Neural progenitor cell (in vitro differentiated cells): Measurements from ENCODE around the gene DDX10. TPM values are rescaled to one million over a fixed set of nuclear protein-coding genes. Genes with fewer than 3 reads are reported as not detected.

Experiments
- DNase-seq: peaks from one replicate; pipeline ENCODE4 v3.0.0-alpha.2; 2016; ENCODE audit warnings: low spot score
- H2AFZ ChIP-seq: fragments of 200-600 bp; sonication (generic); replicated peaks from 2 replicates; pipeline ENCODE4 v1.6.1; 2016; ENCODE audit warnings: antibody characterized with exemption
- H3F3A ChIP-seq: fragments of 200-600 bp; sonication (generic); 2 replicates; pipeline ENCODE4 v1.6.1; 2016; ENCODE audit warnings: antibody characterized with exemption, low read depth
- H3K27ac ChIP-seq: fragments of 200-600 bp; sonication (generic); 2 replicates; pipeline ENCODE4 v1.5.1; 2016; ENCODE audit warnings: mild to moderate bottlenecking
- H3K27me3 ChIP-seq: fragments of 200-600 bp; sonication (generic); 2 replicates; pipeline ENCODE4 v1.6.1; 2016; ENCODE audit warnings: mild to moderate bottlenecking, moderate library complexity
- H3K36me3 ChIP-seq: fragments of 200-600 bp; sonication (generic); 2 replicates; pipeline ENCODE4 v1.5.1; 2016
- H3K4me1 ChIP-seq: fragments of 200-600 bp; sonication (generic); 2 replicates; pipeline ENCODE4 v1.6.1; 2016; ENCODE audit warnings: mixed run types
- H3K4me2 ChIP-seq: fragments of 200-600 bp; sonication (generic); 2 replicates; pipeline ENCODE4 v1.6.1; 2016
- H3K4me3 ChIP-seq: fragments of 200-600 bp; sonication (generic); 2 replicates; pipeline ENCODE4 v1.5.1; 2016
- H3K79me2 ChIP-seq: fragments of 200-600 bp; sonication (generic); 2 replicates; pipeline ENCODE4 v1.6.1; 2016; ENCODE audit warnings: low read depth
- H3K9ac ChIP-seq: fragments of 200-600 bp; sonication (generic); 2 replicates; pipeline ENCODE4 v1.6.1; 2016
- H3K9me3 ChIP-seq: fragments of 200-600 bp; sonication (generic); 2 replicates; pipeline ENCODE4 v1.5.1; 2016; ENCODE audit warnings: low read depth
- H4K20me1 ChIP-seq: fragments of 200-600 bp; sonication (generic); 2 replicates; pipeline ENCODE4 v1.6.1; 2016; ENCODE audit warnings: low read depth
- H3K27ac Mint-ChIP-seq: 3 replicates; pipeline ENCODE4 v1.8.0; 2021; ENCODE audit warnings: mixed read lengths
- H3K27me3 Mint-ChIP-seq: 2 replicates; pipeline ENCODE4 v1.8.0; 2022; ENCODE audit warnings: low read depth, mild to moderate bottlenecking, inconsistent platforms, moderate library complexity, mixed read lengths; ENCODE audit not compliant: insufficient read depth
- H3K36me3 Mint-ChIP-seq: 3 replicates; pipeline ENCODE4 v1.8.0; 2021; ENCODE audit warnings: mixed read lengths
- H3K4me1 Mint-ChIP-seq: 3 replicates; pipeline ENCODE4 v1.8.0; 2021; ENCODE audit warnings: mixed read lengths
- H3K4me3 Mint-ChIP-seq: 3 replicates; pipeline ENCODE4 v1.8.0; 2021; ENCODE audit warnings: mild to moderate bottlenecking, moderate library complexity, mixed read lengths
- H3K9me3 Mint-ChIP-seq: 3 replicates; pipeline ENCODE4 v1.8.0; 2020; ENCODE audit warnings: mixed read lengths
- EZH2 ChIP-seq: fragments of 200-600 bp; sonication (generic); IDR thresholded peaks from 2 replicates; pipeline ENCODE4 v1.6.1; 2017; ENCODE audit warnings: antibody characterized with exemption, mild to moderate bottlenecking, moderate library complexity
- EZH2phosphoT487 ChIP-seq: fragments of 200-600 bp; sonication (generic); IDR thresholded peaks from 2 replicates; pipeline ENCODE4 v1.6.1; 2017; ENCODE audit warnings: antibody characterized with exemption
- total RNA-seq: library from RNA; depleted of rRNA; stranded (reverse); fragments of >200 nt; gene quantifications from 2 replicates; pipeline ENCODE4 v1.2.3, GENCODE V29; 2015; ENCODE audit warnings: low replicate concordance
- TF ChIP-seq, protein P1 (sequence below): fragments of 200-600 bp; sonication (generic); IDR thresholded peaks from 2 replicates; pipeline ENCODE4 v1.5.1; 2017; ENCODE audit warnings: antibody characterized with exemption, mild to moderate bottlenecking

Gene DDX10
- total RNA-seq, 1 donor from 2014 or later, result 34.1 TPM

DNA sequence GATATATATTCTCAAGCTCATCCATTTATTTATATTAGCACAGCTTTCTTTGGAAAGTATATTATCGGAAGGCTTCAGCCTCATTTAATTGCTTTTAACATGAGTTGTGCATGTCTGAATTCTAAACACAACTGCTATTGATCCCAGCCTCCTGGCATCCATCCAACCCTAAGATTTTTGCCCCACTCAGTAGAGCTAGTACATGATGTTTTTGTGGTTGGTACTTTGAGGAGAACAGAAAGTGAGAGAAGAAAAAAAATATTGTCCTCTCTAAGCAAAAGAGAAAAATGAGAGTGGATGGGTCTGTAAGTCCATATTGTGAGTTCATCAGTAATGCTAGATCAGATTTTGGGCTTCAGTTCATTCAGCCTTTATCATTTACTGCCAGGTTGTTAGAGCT is 198.7 kb downstream of the DDX10 start:
- H3K4me3 Mint-ChIP-seq, result no peak overlapping the region
- no peak overlapping the region for H3K27ac Mint-ChIP-seq
- Histone ChIP-seq H3K4me2 (no peak overlapping the region), H3K79me2 (no peaks in the 10 kb centered on the region), H3K4me1 (no peaks in the 10 kb centered on the region), H3K4me3 (no peak overlapping the region), H4K20me1 (no peaks in the 10 kb centered on the region), H3K27me3 (no peaks in the 10 kb centered on the region), H3K9me3 (no peaks in the 10 kb centered on the region), H3K36me3 (no peaks in the 10 kb centered on the region), H2AFZ (no peak overlapping the region), H3F3A (no peaks in the 10 kb centered on the region), H3K27ac (no peak overlapping the region), H3K9ac (no peak overlapping the region)
- H3K9me3 Mint-ChIP-seq, result no peaks in the 10 kb centered on the region
- H3K36me3 Mint-ChIP-seq, result no peaks in the 10 kb centered on the region
- no peaks in the 10 kb centered on the region for H3K27me3 Mint-ChIP-seq
- peaks cover 3% of the 10 kb centered on the region for H3K4me1 Mint-ChIP-seq
- no peak for DNase-seq
- TF ChIP-seq, protein P1, sequence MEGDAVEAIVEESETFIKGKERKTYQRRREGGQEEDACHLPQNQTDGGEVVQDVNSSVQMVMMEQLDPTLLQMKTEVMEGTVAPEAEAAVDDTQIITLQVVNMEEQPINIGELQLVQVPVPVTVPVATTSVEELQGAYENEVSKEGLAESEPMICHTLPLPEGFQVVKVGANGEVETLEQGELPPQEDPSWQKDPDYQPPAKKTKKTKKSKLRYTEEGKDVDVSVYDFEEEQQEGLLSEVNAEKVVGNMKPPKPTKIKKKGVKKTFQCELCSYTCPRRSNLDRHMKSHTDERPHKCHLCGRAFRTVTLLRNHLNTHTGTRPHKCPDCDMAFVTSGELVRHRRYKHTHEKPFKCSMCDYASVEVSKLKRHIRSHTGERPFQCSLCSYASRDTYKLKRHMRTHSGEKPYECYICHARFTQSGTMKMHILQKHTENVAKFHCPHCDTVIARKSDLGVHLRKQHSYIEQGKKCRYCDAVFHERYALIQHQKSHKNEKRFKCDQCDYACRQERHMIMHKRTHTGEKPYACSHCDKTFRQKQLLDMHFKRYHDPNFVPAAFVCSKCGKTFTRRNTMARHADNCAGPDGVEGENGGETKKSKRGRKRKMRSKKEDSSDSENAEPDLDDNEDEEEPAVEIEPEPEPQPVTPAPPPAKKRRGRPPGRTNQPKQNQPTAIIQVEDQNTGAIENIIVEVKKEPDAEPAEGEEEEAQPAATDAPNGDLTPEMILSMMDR, result no peak
- TF ChIP-seq EZH2phosphoT487 (no peak), EZH2 (no peak)

DNA sequence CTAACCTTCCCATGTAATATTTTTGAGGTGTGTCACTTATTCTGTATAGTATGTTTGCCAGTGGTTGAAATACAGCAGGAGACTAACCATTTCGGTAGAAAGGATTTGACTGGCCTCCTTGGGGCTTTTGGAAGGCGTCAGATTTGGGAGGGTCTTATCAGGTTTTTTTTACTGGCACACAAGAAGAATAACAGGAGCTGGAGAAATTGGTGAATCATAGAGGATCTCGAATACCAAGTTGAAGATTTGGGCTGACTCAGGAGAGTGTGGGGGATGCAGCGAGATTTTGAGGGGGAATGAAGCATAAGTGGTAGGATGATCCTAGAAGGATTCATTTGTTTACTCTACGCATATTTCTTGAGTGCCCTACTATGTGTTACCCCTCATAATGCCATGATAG is 200.5 kb downstream of the DDX10 start:
- Mint-ChIP-seq H3K4me1 (peaks cover 5% of the 10 kb centered on the region), H3K9me3 (no peaks in the 10 kb centered on the region), H3K27ac (no peak overlapping the region), H3K36me3 (no peaks in the 10 kb centered on the region), H3K4me3 (no peak overlapping the region), H3K27me3 (no peaks in the 10 kb centered on the region)
- H3F3A ChIP-seq, result no peaks in the 10 kb centered on the region
- no peak for TF ChIP-seq EZH2
- no peak overlapping the region for H3K4me3 ChIP-seq
- H3K27ac ChIP-seq, result no peak overlapping the region
- no peak for DNase-seq
- no peaks in the 10 kb centered on the region for H4K20me1 ChIP-seq
- H3K4me1 ChIP-seq, result no peaks in the 10 kb centered on the region
- H3K27me3 ChIP-seq, result no peaks in the 10 kb centered on the region
- no peaks in the 10 kb centered on the region for H3K79me2 ChIP-seq
- no peak overlapping the region for H3K9ac ChIP-seq
- H2AFZ ChIP-seq, result no peak overlapping the region
- H3K36me3 ChIP-seq, result no peaks in the 10 kb centered on the region
- H3K4me2 ChIP-seq, result no peak overlapping the region
- H3K9me3 ChIP-seq, result no peaks in the 10 kb centered on the region

DNA sequence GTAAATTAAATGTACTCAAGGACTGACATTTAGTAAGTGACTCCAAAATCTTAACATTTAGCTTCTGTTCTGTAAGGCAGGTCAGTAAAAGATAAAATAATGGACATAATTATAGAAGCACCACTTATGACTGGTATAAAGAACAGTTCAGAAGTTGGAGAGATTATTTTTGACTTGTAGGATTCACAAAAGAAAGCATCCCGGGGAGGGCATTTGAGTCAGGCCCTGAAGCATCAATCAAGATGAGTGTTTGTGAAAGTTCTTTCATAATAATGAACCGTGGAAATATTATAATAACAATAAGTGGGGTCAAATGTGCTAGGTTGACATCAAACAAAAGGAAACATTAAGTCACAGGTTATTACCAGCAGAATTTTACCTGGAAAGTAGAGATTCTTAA is 201.9 kb downstream of the DDX10 start:
- Histone ChIP-seq H3F3A (no peaks in the 10 kb centered on the region), H3K27ac (no peak overlapping the region), H3K4me1 (no peaks in the 10 kb centered on the region), H3K79me2 (no peaks in the 10 kb centered on the region), H3K9me3 (no peaks in the 10 kb centered on the region), H2AFZ (no peak overlapping the region), H3K9ac (no peak overlapping the region), H3K4me2 (no peak overlapping the region), H3K4me3 (no peak overlapping the region), H3K27me3 (no peaks in the 10 kb centered on the region), H4K20me1 (no peaks in the 10 kb centered on the region), H3K36me3 (no peaks in the 10 kb centered on the region)
- TF ChIP-seq EZH2, result no peak
- TF ChIP-seq, protein P1, result no peak
- no peak for DNase-seq
- Mint-ChIP-seq H3K9me3 (no peaks in the 10 kb centered on the region), H3K27ac (no peak overlapping the region), H3K4me1 (peaks cover 6% of the 10 kb centered on the region), H3K27me3 (no peaks in the 10 kb centered on the region), H3K36me3 (no peaks in the 10 kb centered on the region), H3K4me3 (no peak overlapping the region)

DNA sequence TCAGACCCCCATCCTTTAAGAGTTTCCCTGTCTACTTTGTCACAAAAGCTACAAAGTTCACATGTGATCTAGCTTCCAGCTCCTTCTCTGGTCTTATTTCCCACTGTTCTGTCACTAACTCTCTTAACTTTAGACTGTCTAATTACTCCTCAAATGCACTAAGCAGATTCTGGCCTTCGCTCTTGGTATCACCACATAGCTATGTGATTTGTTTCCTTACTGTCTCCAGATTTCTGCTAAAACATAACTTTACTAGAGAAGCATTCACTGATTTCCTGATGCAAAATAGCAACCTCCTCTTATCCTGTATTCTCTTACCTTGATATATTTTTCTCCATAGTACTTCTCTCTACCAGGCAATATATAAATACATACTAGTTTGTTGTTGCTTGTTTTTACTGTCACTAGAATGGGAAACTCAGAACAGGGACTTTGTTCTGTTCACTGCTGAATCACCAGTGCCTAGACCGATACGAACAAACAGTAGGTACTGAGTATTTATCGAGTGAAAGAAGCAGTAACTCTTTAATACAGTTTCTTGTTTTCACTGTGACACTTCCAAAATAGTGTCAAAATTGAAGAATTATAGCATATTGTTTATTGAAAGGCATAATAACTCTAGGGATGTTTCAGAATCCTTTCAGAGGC is 205.6 kb downstream of the DDX10 start:
- no peak for DNase-seq
- H3K9me3 ChIP-seq, result no peaks in the 10 kb centered on the region
- Mint-ChIP-seq H3K4me1 (peaks cover 6% of the 10 kb centered on the region), H3K4me3 (no peak overlapping the region), H3K27ac (no peak overlapping the region), H3K9me3 (no peaks in the 10 kb centered on the region), H3K36me3 (no peaks in the 10 kb centered on the region), H3K27me3 (no peaks in the 10 kb centered on the region)
- no peak overlapping the region for H3K4me2 ChIP-seq
- H3F3A ChIP-seq, result no peaks in the 10 kb centered on the region
- H3K4me1 ChIP-seq, result no peaks in the 10 kb centered on the region
- H2AFZ ChIP-seq, result no peak overlapping the region
- no peaks in the 10 kb centered on the region for H3K27me3 ChIP-seq
- H3K79me2 ChIP-seq, result no peaks in the 10 kb centered on the region
- no peaks in the 10 kb centered on the region for H3K36me3 ChIP-seq
- H3K27ac ChIP-seq, result no peak overlapping the region
- no peak overlapping the region for H3K9ac ChIP-seq
- no peaks in the 10 kb centered on the region for H4K20me1 ChIP-seq
- no peak overlapping the region for H3K4me3 ChIP-seq
- TF ChIP-seq EZH2, result no peak
- TF ChIP-seq, protein P1, result no peak
- no peak for TF ChIP-seq EZH2phosphoT487
